GM03348 (cell line): ENCODE results near the gene XPO4.
"Not testable (repeated sequence)": the region's sequence is repeated elsewhere in the genome, so short reads cannot be mapped to it uniquely, and the experiment has no call there.

Experiments
- DNase-seq: peaks from one replicate; pipeline ENCODE4 v3.0.0; 2012; ENCODE audit warnings: low spot score

The XPO4 gene

DNA sequence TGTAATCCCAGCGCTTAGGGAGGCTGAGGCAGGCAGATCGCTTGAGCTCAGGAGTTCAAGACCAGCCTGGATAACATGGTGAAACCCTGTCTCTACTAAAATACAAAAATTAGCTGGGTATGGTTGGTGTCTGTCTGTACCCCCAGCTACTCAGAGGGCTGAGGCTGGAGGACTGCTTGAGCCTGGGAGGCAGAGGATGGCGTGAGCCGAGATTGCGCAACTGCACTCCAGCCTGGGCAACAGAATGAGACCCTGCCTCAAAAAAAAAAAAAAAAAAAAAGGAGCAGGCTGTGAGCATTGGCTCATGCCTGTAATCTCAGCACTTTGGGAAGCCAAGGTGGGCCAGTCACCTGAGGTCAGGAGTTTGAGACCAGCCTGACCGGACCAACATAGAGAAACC lies 12.0 kb downstream of the XPO4 start:
- not testable (repeated sequence) for DNase-seq

- DNase-seq: no peak
Observed at GRCh38 chr13:20882206-20882605, 20.3 kb downstream of the XPO4 start.

GRCh38 chr13:20877902-20878301 lies 24.6 kb downstream of the XPO4 start:
- no peak for DNase-seq

DNA sequence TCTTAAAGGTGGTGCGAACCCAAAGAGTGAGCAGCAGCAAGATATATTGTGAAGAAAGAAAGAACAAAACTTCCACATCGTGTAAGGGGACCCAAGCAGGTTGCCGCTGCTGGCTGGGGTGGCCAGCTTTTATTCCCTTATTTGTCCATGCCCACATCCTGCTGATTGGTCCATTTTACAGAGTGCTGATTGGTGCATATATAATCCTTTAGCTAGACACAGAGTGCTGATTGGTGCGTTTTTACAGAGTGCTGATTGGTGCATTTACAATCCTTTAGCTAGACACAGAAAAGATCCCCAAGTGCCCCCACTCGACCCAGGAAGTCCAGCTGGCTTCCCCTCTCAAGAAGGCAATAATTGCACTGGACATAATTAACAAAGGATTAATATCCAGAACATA lies 25.7 kb downstream of the XPO4 start:
- DNase-seq: not testable (repeated sequence)

GRCh38 chr13:20874439-20874838 lies 28.1 kb downstream of the XPO4 start:
- DNase-seq: not testable (repeated sequence)

GRCh38 chr13:20873348-20873747 lies 29.2 kb downstream of the XPO4 start:
- peak; percentile 43 for DNase-seq

DNA sequence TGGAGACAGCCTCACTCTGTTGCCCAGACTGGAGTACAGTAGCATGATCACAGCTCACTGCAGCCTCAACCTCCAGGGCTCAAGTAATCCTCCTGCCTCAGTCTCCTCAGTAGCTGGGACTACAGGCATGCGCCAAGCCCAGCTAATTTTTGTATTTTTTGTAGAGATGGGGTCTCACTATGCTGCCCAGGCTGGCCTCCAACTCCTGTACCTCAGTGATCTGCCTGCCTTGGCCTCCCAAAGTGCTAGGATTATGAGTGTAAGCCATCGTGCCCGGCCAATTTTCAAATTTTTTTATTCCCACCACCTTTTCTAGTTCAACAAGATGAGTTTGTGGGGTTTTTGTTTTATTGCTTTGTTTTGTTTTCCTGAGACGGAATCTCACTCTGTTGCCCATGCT lies 31.7 kb downstream of the XPO4 start:
- no peak for DNase-seq

- DNase-seq: peak; percentile 14
Observed at GRCh38 chr13:20869540-20869939, 33.0 kb downstream of the XPO4 start.

DNA sequence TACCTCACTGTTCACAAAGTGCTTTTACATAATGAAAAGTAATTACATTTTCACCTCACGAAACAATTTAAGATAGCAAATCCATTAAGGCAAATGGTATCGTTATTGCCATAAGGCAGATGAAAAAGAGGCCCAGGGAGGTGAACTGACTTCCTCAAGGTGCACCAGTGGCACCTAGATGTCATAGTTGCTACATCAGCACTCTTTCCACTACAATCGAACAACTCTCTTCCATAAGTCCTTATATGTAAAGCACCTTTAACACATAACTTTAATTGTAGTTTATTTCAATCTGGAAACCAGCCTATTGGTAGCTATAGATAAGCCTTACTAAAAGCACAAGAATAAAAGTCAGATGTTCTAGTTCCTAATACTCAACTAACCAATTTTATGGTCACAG lies 35.1 kb downstream of the XPO4 start:
- no peak for DNase-seq

GRCh38 chr13:20861666-20862065 lies 40.9 kb downstream of the XPO4 start:
- DNase-seq: not testable (repeated sequence)

DNA sequence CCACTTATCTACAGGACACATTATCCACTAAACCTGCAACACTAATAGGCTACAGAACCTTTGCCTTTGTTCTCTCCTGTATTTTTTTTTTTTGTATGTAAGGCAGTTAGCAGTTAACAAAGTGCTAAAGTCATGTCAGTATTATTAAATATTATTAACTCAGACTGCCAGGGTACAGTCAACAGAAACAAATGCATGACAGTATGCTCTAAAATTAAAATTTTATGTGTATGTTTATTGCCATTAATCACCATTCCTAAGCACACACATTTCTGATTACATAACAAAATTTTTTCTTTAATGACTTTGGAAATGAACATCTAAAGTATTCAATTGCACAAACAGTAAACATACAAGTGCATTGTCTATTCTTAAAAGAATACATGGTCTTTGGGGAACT lies 41.7 kb downstream of the XPO4 start:
- DNase-seq: no peak

- DNase-seq: no peak
Observed at GRCh38 chr13:20856650-20857049, 45.9 kb downstream of the XPO4 start.

GRCh38 chr13:20851844-20852402 lies 50.6 kb downstream of the XPO4 start:
- no peak for DNase-seq

DNA sequence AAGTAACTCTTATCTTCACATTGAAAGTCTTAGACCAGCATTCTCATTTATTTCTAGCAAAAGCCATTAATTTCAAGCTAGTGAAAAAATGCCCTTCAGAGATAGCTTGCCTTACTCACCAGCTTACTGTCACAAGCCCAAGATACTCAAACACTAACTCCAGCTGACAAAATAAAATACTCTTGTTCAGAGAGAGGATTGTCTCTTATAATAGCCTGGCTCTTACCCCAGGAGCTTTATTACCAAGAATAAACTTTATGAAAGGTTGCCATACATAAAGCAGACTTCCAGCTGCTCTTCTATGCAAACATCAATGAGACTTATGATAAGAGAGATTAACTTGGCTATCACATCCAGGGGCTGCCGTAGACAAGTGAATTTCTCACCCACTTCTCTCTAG lies 53.6 kb downstream of the XPO4 start:
- DNase-seq: no peak

- DNase-seq: no peak
Observed at GRCh38 chr13:20848203-20848602, 54.3 kb downstream of the XPO4 start.

- DNase-seq: no peak
Observed at GRCh38 chr13:20847296-20847695, 55.2 kb downstream of the XPO4 start.

- no peak for DNase-seq
Observed at GRCh38 chr13:20843166-20843565, 59.4 kb downstream of the XPO4 start.

DNA sequence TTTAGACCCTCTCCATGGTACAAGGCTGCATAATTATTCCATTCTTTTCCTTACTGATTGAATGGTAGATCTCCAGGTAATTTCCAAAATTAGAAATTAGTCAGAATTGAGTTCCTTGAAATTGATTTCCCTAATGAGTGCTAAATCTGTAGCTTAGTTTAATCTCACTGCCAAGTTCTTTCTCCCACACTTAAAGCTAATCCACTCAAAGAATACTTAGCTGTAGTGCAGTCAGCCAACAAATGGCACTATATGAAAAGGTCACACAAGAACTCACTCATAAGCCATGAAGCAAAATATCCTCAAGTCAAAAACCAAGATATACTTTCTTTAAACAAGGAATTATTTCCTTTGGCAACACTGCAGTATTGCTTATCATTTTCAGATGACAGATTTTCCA lies 62.0 kb downstream of the XPO4 start:
- DNase-seq: no peak

DNA sequence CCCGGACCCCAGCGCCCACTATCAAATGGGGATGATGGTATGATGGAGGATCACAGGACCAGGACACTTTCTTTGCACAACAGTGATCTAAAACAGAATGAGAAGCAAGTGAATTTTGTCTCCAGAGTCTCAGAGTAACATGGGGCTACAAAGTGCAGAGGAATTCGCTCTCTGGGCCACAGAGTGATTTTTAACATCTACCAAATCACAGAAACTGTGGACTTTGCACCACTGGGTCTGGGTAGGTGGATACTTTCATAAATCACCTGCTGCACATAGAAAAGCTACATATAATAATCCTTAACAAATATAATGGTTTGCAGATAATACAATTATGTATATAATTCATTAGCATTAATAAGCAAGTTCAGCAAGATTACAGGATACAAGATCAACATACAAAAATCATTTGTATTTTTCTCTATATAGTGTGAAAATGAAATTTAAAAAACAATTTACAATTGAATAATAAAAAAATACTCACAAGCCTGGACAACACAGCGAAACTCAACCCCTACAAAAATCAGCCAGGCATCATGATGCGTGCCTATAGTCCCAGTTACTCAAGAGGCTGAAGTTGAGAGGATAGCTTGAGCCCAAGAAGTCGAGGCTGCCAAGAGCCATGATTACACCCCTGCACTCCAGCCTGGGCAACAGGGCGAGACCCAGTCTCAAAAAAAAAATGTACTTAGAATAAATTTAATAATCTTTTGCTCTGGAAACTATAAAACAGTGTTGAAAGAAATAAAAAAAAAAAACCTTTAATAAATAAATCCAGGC lies 68.5 kb downstream of the XPO4 start:
- DNase-seq: no peak

DNA sequence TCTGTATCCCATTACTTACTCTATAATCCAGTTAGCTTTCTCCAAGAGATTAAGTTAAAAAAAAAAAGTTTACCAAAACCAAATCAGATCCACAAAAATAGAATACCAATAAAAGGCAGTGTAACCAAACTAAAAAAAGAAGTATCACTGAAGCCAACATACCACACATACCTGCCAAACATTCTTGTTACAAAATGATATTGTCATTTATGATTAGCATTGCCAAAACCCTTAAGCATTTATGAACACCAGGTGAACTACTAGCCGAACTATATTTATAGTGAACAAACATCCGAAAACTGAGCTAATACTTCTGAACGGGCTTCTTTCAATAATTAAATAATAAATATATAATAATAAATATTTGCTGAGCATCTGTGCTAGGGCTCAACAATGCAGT lies 69.7 kb downstream of the XPO4 start:
- DNase-seq: no peak

- DNase-seq: no peak
Observed at GRCh38 chr13:20831933-20832332, 70.6 kb downstream of the XPO4 start.

- DNase-seq: no peak
Observed at GRCh38 chr13:20831254-20831653, 71.3 kb downstream of the XPO4 start.

GRCh38 chr13:20828539-20829364 lies 73.8 kb downstream of the XPO4 start:
- DNase-seq: peak; percentile 57
